GM23338 (cell line): ENCODE measurements around the gene MCTP1. TPM values are rescaled to one million over a fixed set of nuclear protein-coding genes. Genes with fewer than 3 reads are reported as not detected.
A peak's percentile ranks its signal among the peaks of the same experiment; 100 is the strongest.

Experiments used
- ATAC-seq: fragments of 200-7000 bp; cut with Tn5 transposase; 3 replicates; pipeline ENCODE4 v1.9.1; 2020
- DNase-seq: peaks from one replicate; pipeline ENCODE4 v3.0.0-alpha.2; 2015; ENCODE audit warnings: low spot score
- H2AFZ ChIP-seq: fragments of 200-600 bp; sonication (generic); 2 replicates; pipeline ENCODE4 v1.8.0; 2016; ENCODE audit warnings: antibody characterized with exemption, mild to moderate bottlenecking, moderate library complexity
- H3F3A ChIP-seq: fragments of 200-600 bp; sonication (generic); replicated peaks from 2 replicates; pipeline ENCODE4 v1.8.0; 2017; ENCODE audit warnings: antibody characterized with exemption, mixed run types, low read depth
- H3K27ac ChIP-seq: fragments of 200-600 bp; sonication (generic); 2 replicates; pipeline ENCODE4 v1.6.1; 2016; ENCODE audit warnings: low read depth
- H3K27me3 ChIP-seq: fragments of 200-600 bp; sonication (generic); 2 replicates; pipeline ENCODE4 v1.8.0; 2016; ENCODE audit warnings: mild to moderate bottlenecking, mixed run types, moderate library complexity; ENCODE audit not compliant: insufficient read depth
- H3K36me3 ChIP-seq: fragments of 200-600 bp; sonication (generic); 2 replicates; pipeline ENCODE4 v1.8.0; 2016; ENCODE audit warnings: mild to moderate bottlenecking; ENCODE audit not compliant: insufficient read depth
- H3K4me1 ChIP-seq: fragments of 200-600 bp; sonication (generic); 2 replicates; pipeline ENCODE4 v1.8.0; 2016; ENCODE audit warnings: mild to moderate bottlenecking, moderate library complexity; ENCODE audit not compliant: insufficient read depth
- H3K4me2 ChIP-seq: fragments of 200-600 bp; sonication (generic); 2 replicates; pipeline ENCODE4 v1.7.1; 2017; ENCODE audit warnings: mixed run types
- H3K4me3 ChIP-seq: fragments of 200-600 bp; sonication (generic); 2 replicates; pipeline ENCODE4 v1.6.1; 2016; ENCODE audit warnings: mixed run types
- H3K79me2 ChIP-seq: fragments of 200-600 bp; sonication (generic); replicated peaks from 2 replicates; pipeline ENCODE4 v1.8.0; 2017; ENCODE audit warnings: mild to moderate bottlenecking; ENCODE audit not compliant: insufficient read depth
- H3K9me2 ChIP-seq: fragments of 200-600 bp; sonication (generic); 2 replicates; pipeline ENCODE4 v1.8.0; 2017; ENCODE audit not compliant: insufficient read depth
- H4K20me1 ChIP-seq: fragments of 200-600 bp; sonication (generic); replicated peaks from 2 replicates; pipeline ENCODE4 v1.8.0; 2017; ENCODE audit warnings: mild to moderate bottlenecking; ENCODE audit not compliant: insufficient read depth
- H3K27ac Mint-ChIP-seq: 2 replicates; pipeline ENCODE4 v1.8.0; 2020; ENCODE audit warnings: inconsistent platforms, mild to moderate bottlenecking, moderate library complexity, mixed read lengths
- H3K27me3 Mint-ChIP-seq: 3 replicates; pipeline ENCODE4 v1.8.0; 2022; ENCODE audit warnings: low read depth, mild to moderate bottlenecking, moderate library complexity, mixed read lengths, inconsistent platforms; ENCODE audit not compliant: insufficient read depth, poor library complexity
- H3K36me3 Mint-ChIP-seq: 3 replicates; pipeline ENCODE4 v1.8.0; 2021; ENCODE audit warnings: low read depth, mild to moderate bottlenecking, inconsistent platforms, moderate library complexity, mixed read lengths
- H3K4me1 Mint-ChIP-seq: 3 replicates; pipeline ENCODE4 v1.8.0; 2020; ENCODE audit warnings: mild to moderate bottlenecking, inconsistent platforms, mixed read lengths
- H3K4me3 Mint-ChIP-seq: 3 replicates; pipeline ENCODE4 v1.8.0; 2021; ENCODE audit warnings: moderate library complexity, mild to moderate bottlenecking, inconsistent platforms, mixed read lengths
- H3K9me3 Mint-ChIP-seq: 3 replicates; pipeline ENCODE4 v1.8.0; 2020; ENCODE audit warnings: moderate library complexity, mild to moderate bottlenecking, inconsistent platforms, mixed read lengths
- CREB1 ChIP-seq: fragments of 250-450 bp; sonication (Bioruptor Pico); IDR thresholded peaks from 2 replicates; pipeline ENCODE4 v1.5.0; 2020; ENCODE audit warnings: low read depth, mild to moderate bottlenecking, moderate library complexity
- CTCF ChIP-seq, 2 experiments: fragments of 200-600 bp in 1 of 2; sonication (generic) in 1 of 2; conservative IDR thresholded peaks; 2 replicates each; pipeline versions ENCODE4 v1.5.1 to v1.6.1; 2016 to 2017; ENCODE audit warnings: antibody characterized with exemption in 2 of 2, low read depth in 2 of 2, mild to moderate bottlenecking in 2 of 2, moderate library complexity in 1 of 2
- ETS1 ChIP-seq: IDR thresholded peaks from 2 replicates; pipeline ENCODE4 v1.6.1; 2016; ENCODE audit warnings: antibody characterized with exemption
- EZH2 ChIP-seq: fragments of 200-600 bp; sonication (generic); IDR thresholded peaks from one replicate; pipeline ENCODE4 v1.8.0; 2017; ENCODE audit warnings: antibody characterized with exemption, mild to moderate bottlenecking, low read depth; ENCODE audit not compliant: unreplicated experiment
- EZH2phosphoT487 ChIP-seq: fragments of 200-600 bp; sonication (generic); IDR thresholded peaks from one replicate; pipeline ENCODE4 v1.8.1; 2018; ENCODE audit warnings: antibody characterized with exemption; ENCODE audit not compliant: unreplicated experiment
- NANOG ChIP-seq: IDR thresholded peaks from 2 replicates; pipeline ENCODE4 v1.6.1; 2016; ENCODE audit warnings: antibody characterized with exemption, borderline replicate concordance
- POLR2AphosphoS5 ChIP-seq: IDR thresholded peaks from 2 replicates; pipeline ENCODE4 v1.6.1; 2016; ENCODE audit warnings: antibody characterized with exemption, low read depth
- STAT1 ChIP-seq: IDR thresholded peaks from one replicate; pipeline ENCODE4 v1.6.1; 2016; ENCODE audit warnings: antibody characterized with exemption; ENCODE audit not compliant: unreplicated experiment
- ZNF114 ChIP-seq: fragments of 250-450 bp; sonication (Bioruptor Pico); IDR thresholded peaks from 2 replicates; pipeline ENCODE4 v1.5.0; 2020; ENCODE audit warnings: mild to moderate bottlenecking, moderate library complexity
- ZNF331 ChIP-seq: fragments of 250-450 bp; sonication (Bioruptor Pico); IDR thresholded peaks from 2 replicates; pipeline ENCODE4 v1.5.0; 2020; ENCODE audit warnings: low read depth, mild to moderate bottlenecking, moderate library complexity
- ZNF462 ChIP-seq: fragments of 250-450 bp; sonication (Bioruptor Pico); IDR thresholded peaks from 2 replicates; pipeline ENCODE4 v1.5.0; 2020; ENCODE audit warnings: mild to moderate bottlenecking, moderate library complexity
- polyA plus RNA-seq: library from polyadenylated mRNA; unstranded; fragments of >200 nt; fragmentation: Nextera tagmentation; extraction: Ambion mirVana; gene quantifications from 2 replicates; pipeline ENCODE4 v1.2.1, GENCODE V29; 2016
- total RNA-seq: library from RNA; depleted of rRNA; stranded (reverse); fragments of >200 nt; shearing (Covaris generic); gene quantifications from 2 replicates; pipeline ENCODE4 v1.2.3, GENCODE V29; 2014

Gene MCTP1
- total and polyA plus RNA-seq, 2 experiments from 2014 or later = 3.7 to 4.2 TPM

- H3K36me3 ChIP-seq = no peaks in the 10 kb centered on the region
- no peak overlapping the region for H2AFZ ChIP-seq
- H3K9me2 ChIP-seq = no peaks in the 10 kb centered on the region
- Mint-ChIP-seq H3K4me1 (peaks cover 39% of the 10 kb centered on the region), H3K4me3 (no peak overlapping the region), H3K36me3 (no peaks in the 10 kb centered on the region), H3K27ac (no peak overlapping the region), H3K27me3 (peaks cover 5% of the 10 kb centered on the region), H3K9me3 (no peaks in the 10 kb centered on the region)
- TF ChIP-seq ETS1 = no peak
- no peak for TF ChIP-seq STAT1
- TF ChIP-seq NANOG = no peak
- TF ChIP-seq EZH2phosphoT487 = no peak
- no peak for TF ChIP-seq POLR2AphosphoS5
- TF ChIP-seq EZH2 = no peak
- no peaks in the 10 kb centered on the region for H3K79me2 ChIP-seq
- no peaks in the 10 kb centered on the region for H3K27me3 ChIP-seq
- H3K4me1 ChIP-seq = peaks cover 37% of the 10 kb centered on the region
- no peaks in the 10 kb centered on the region for H4K20me1 ChIP-seq
- no peak overlapping the region for H3K4me2 ChIP-seq
- H3F3A ChIP-seq = no peaks in the 10 kb centered on the region
- DNase-seq = no peak
- no peak overlapping the region for H3K4me3 ChIP-seq
- ATAC-seq = no peak
- no peak overlapping the region for H3K27ac ChIP-seq
Measured at GRCh38 chr5:95181644-95182043, 103.2 kb downstream of the MCTP1 start.

GRCh38 chr5:95178046-95178651, 106.7 kb downstream of the MCTP1 start:
- no peak overlapping the region for H3K4me3 Mint-ChIP-seq
- no peaks in the 10 kb centered on the region for H3K27me3 ChIP-seq
- peak overlapping the region; percentile 76; the same call in 1 of the 2 replicates for H2AFZ ChIP-seq
- no peaks in the 10 kb centered on the region for H3K9me3 Mint-ChIP-seq
- H3K79me2 ChIP-seq = no peaks in the 10 kb centered on the region
- peak; percentile 90 for DNase-seq
- H3K27ac ChIP-seq = peak overlapping the region; percentile 94
- H3K36me3 Mint-ChIP-seq = no peaks in the 10 kb centered on the region
- no peaks in the 10 kb centered on the region for H3K9me2 ChIP-seq
- H3F3A ChIP-seq = no peaks in the 10 kb centered on the region
- 0 out of 2 replicates have a peak, but pooled peaks have one; percentile 31 for TF ChIP-seq ZNF114 (CRISPR knock-in tag)
- peak; percentile 64 for TF ChIP-seq CREB1 (CRISPR knock-in tag)
- TF ChIP-seq ZNF331 = no peak; the same call in 1 of the 2 replicates
- no peak for TF ChIP-seq ETS1
- TF ChIP-seq CTCF (conservative IDR thresholded peaks at IDR 0.05; ENCODE audit: low read depth in 2 of 2) = peak; percentile 62 to 82
- TF ChIP-seq ZNF462 (CRISPR knock-in tag) = peak; percentile 32
- H3K4me1 Mint-ChIP-seq = peaks cover 63% of the 10 kb centered on the region
- H4K20me1 ChIP-seq = no peaks in the 10 kb centered on the region
- no peaks in the 10 kb centered on the region for H3K36me3 ChIP-seq
- peaks cover 5% of the 10 kb centered on the region for H3K27me3 Mint-ChIP-seq
- H3K4me1 ChIP-seq = peaks cover 65% of the 10 kb centered on the region
- peak overlapping the region; percentile 97 for H3K27ac Mint-ChIP-seq
- ATAC-seq = peak; percentile 97
- H3K4me2 ChIP-seq = peak overlapping the region; percentile 67
- H3K4me3 ChIP-seq = peak overlapping the region; percentile 31; the same call in 1 of the 2 replicates
